ENCODE data around the gene ELL.

The ELL gene

DNA sequence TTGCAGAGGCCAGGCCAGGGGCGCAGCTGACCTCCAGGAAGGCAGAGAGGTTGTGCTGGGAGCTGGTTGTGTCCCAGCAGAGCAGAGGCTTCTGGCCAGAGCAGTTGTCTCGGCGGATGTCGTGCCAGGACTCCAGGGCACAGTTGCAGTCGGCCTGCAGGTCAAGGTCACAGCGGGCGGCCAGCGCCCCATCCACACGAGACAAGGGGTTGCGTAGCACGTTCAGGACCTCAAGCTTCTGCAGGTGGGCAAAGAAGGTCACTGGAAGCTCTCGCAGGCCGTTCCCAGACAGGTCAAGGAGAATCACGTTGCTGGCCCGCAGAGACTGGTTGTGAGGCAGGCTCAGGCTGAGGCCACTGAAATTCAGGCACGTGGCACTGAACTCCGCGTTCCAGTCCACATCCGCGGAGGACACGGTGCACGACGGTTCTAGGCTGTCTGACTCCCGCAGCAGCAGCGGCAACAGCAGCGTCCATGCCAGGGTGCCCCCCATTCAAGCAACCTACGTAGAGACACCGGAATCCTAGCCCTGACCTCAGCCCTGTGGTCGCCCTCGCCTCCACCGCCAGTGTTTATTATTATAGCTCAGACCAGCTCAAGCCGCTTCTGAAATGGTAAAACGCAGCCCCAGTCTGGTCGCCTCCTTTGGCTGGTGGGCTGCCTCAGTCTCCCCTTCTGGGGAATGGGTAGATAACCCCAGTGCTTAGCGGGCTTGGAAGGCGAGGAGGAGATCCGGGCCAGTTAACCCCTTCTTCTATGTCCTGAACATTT lies 125.2 kb downstream of the ELL start:
- no peak for DNase-seq (ENCODE audit: low read depth)

DNA sequence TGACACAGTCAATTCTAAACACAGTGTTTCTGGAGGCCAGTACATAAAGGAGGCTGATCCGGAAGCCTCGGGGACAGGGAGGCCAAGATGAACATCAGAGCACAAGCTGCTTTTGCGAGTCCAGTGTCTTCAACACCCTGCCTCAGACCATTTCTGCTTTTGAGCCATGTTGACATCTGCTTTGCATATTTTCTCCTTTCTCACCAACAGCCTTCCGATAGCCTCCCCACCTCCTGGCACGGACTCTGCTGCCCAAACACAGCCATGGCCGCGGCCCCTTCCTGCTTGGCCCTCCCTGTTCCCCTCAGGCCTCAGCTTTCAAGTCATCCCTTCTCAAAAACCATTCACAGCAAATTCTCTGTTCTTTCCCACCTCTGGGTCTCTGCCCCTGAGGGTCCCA lies 128.0 kb downstream of the ELL start:
- no peak for DNase-seq (ENCODE audit: low read depth)

- DNase-seq (ENCODE audit: low read depth) = no peak
Observed at GRCh38 chr19:18392926-18393325, 128.9 kb downstream of the ELL start.
